HepG2 (cell line): Measurements from ENCODE around the gene PGGT1B. TPM values are rescaled to one million over a fixed set of nuclear protein-coding genes. Genes with fewer than 3 reads are reported as not detected.
A peak's percentile ranks its signal among the peaks of the same experiment; 100 is the strongest.

Experiments used
- ATAC-seq: fragments of 200-7000 bp; cut with Tn5 transposase; 3 replicates; pipeline ENCODE4 v1.9.1; 2020; ENCODE audit warnings: mild to moderate bottlenecking, moderate library complexity
- BruUV-seq: library from RNA; stranded (reverse); fragments of 400-500 nt; replicated peaks from 2 replicates; lab custom pipeline; 2021; lab: Mats Ljungman, UMichigan
- CTCF ChIA-PET: fragments of 300-600 bp; formaldehyde crosslinking; extraction: SDS; loops from one replicate; lab custom pipeline; 2021; ENCODE audit warnings: low total read pairs, inconsistent platforms, low intra/inter-chr PET ratio; lab: Yijun Ruan, JAX
- POLR2A ChIA-PET: fragments of 350-600 bp; sonication (Branson Sonifier 250); formaldehyde crosslinking; loops from one replicate; lab custom pipeline; 2020; ENCODE audit warnings: antibody characterized with exemption, inconsistent platforms; lab: Yijun Ruan, JAX
- DNase-seq: peaks from one replicate; pipeline ENCODE4 v3.0.0-alpha.2; 2015; ENCODE audit warnings: low spot score
- FAIRE-seq: peaks from 3 replicates; lab custom pipeline; 2011; peaks lifted over from hg19 to GRCh38; lab: Jason Lieb, UNC
- H2AFZ ChIP-seq: one replicate; pipeline ENCODE4 v1.6.1; 2011; ENCODE audit warnings: low read length, inconsistent platforms
- H3K27ac ChIP-seq: fragments of 300-600 bp; 3 replicates; pipeline ENCODE4 v1.8.0; 2011; ENCODE audit warnings: mixed run types, mild to moderate bottlenecking, mixed read lengths, low read length, inconsistent platforms; ENCODE audit not compliant: insufficient read depth; ENCODE audit errors: extremely low read length
- H3K27me3 ChIP-seq, 2 experiments: fragments of 200-600 bp in 1 of 2; 2 replicates in 1 of 2; 3 replicates in 1 of 2; pipeline versions ENCODE4 v1.6.0 to v1.8.0; 2011; ENCODE audit warnings: low read length in 2 of 2, mild to moderate bottlenecking in 2 of 2, moderate library complexity in 2 of 2, inconsistent platforms in 1 of 2; ENCODE audit not compliant: insufficient read depth in 2 of 2, control insufficient read depth in 1 of 2
- H3K36me3 ChIP-seq, 2 experiments: fragments of 200-600 bp in 1 of 2; replicated peaks in 1 of 2; 2 replicates in 1 of 2; 3 replicates in 1 of 2; pipeline versions ENCODE4 v1.5.1 to v1.8.0; 2011; ENCODE audit warnings: low read length in 2 of 2, inconsistent platforms in 1 of 2; ENCODE audit not compliant: insufficient read depth in 2 of 2, control insufficient read depth in 1 of 2
- H3K4me1 ChIP-seq: 2 replicates; pipeline ENCODE4 v1.5.1; 2012; ENCODE audit warnings: low read length, inconsistent platforms; ENCODE audit not compliant: insufficient read depth
- H3K4me2 ChIP-seq: 2 replicates; pipeline ENCODE4 v1.6.0; 2011; ENCODE audit warnings: low read depth, low read length, inconsistent platforms
- H3K4me3 ChIP-seq, 3 experiments: fragments of 200-600 bp in 1 of 3; sonication (generic), shearing (Covaris generic) in 1 of 3; replicated peaks in 1 of 3; 2 replicates each; pipeline ENCODE4 v1.5.1; 2011 to 2016; ENCODE audit warnings: low read length in 3 of 3, inconsistent platforms in 2 of 3, low read depth in 2 of 3, mild to moderate bottlenecking in 2 of 3, control low read depth in 1 of 3, mixed read lengths in 1 of 3; ENCODE audit not compliant: insufficient read depth in 1 of 3
- H3K79me2 ChIP-seq: one replicate; pipeline ENCODE4 v1.6.1; 2011; ENCODE audit warnings: low read length, inconsistent platforms; ENCODE audit not compliant: insufficient read depth
- H3K9ac ChIP-seq: 2 replicates; pipeline ENCODE4 v1.6.0; 2011; ENCODE audit warnings: mild to moderate bottlenecking, low read depth, low read length, inconsistent platforms; ENCODE audit not compliant: insufficient read depth
- H3K9me3 ChIP-seq: 2 replicates; pipeline ENCODE4 v1.5.1; 2012; ENCODE audit warnings: mild to moderate bottlenecking, low read length
- H4K20me1 ChIP-seq: 2 replicates; pipeline ENCODE4 v1.6.0; 2011; ENCODE audit warnings: inconsistent platforms, mild to moderate bottlenecking, low read length, moderate library complexity; ENCODE audit not compliant: insufficient read depth
- CBFB ChIP-seq: sonication (generic); formaldehyde crosslinking; IDR thresholded peaks from 2 replicates; pipeline ENCODE4 v1.4.0; 2020; ENCODE audit warnings: missing genetic modification reagents
- HNRNPLL ChIP-seq: fragments of 200-400 bp; formaldehyde crosslinking; IDR thresholded peaks from 2 replicates; pipeline ENCODE4 v1.6.1; 2017; ENCODE audit warnings: mild to moderate bottlenecking, low read depth, low read length; ENCODE audit not compliant: poor library complexity, severe bottlenecking
- IRF9 ChIP-seq: sonication (generic); formaldehyde crosslinking; IDR thresholded peaks from 2 replicates; pipeline ENCODE4 v1.8.0; 2022; ENCODE audit warnings: missing genetic modification reagents, mild to moderate bottlenecking, borderline replicate concordance
- KLF13 ChIP-seq: sonication (generic); formaldehyde crosslinking; IDR thresholded peaks from 2 replicates; pipeline ENCODE4 v1.4.0; 2020; ENCODE audit warnings: mild to moderate bottlenecking, missing genetic modification reagents
- MAFF ChIP-seq: IDR thresholded peaks from 2 replicates; pipeline ENCODE4 v1.6.1; 2011; ENCODE audit warnings: low read depth, low read length, improper control_type of control experiment
- MAFK ChIP-seq, 2 experiments: IDR thresholded peaks in 1 of 2; conservative IDR thresholded peaks in 1 of 2; 2 replicates each; pipeline ENCODE4 v1.6.1; 2011; ENCODE audit warnings: improper control_type of control experiment in 2 of 2, low read length in 2 of 2
- NFKB2 ChIP-seq: sonication (generic); formaldehyde crosslinking; IDR thresholded peaks from 2 replicates; pipeline ENCODE4 v1.4.0; 2020; ENCODE audit warnings: missing genetic modification reagents, borderline replicate concordance
- RERE ChIP-seq: IDR thresholded peaks from 2 replicates; pipeline ENCODE4 v1.6.1; 2016; ENCODE audit warnings: low read depth, missing genetic modification reagents, missing compliant biosample characterization
- WGBS: methylation state at CpG from one replicate; pipeline ENCODE4 v1.1.6; 2017; ENCODE audit warnings: low lambda C conversion rate; 5-methylcytosine and 5-hydroxymethylcytosine counted together
- in situ Hi-C: cut with HindIII; loops from 2 replicates; pipeline ENCODE4 v1.10.0; 2017; ENCODE audit warnings: low pct_unique_long_range_greater_than_20kb; ENCODE audit not compliant: extremely low pct_ligation_motif_present
- intact Hi-C: fragments of 100-400 bp; cut with micrococcal nuclease; formaldehyde crosslinking; loops from one replicate; pipeline ENCODE4 v1.10.0; 2022; ENCODE audit not compliant: unreplicated experiment
- polyA plus RNA-seq, 8 experiments: library from polyadenylated mRNA; depleted of rRNA in 3 of 8; stranded (reverse) in 7 of 8; unstranded in 1 of 8; fragments of >200 nt; fragmentation: Illumina TruSeq in 4 of 8; extraction: Trizol in 4 of 8; gene quantifications; 2 replicates each; pipeline versions ENCODE4 v1.2.1 to v1.2.3, GENCODE V29; 2011 to 2016; ENCODE audit warnings: low read depth in 4 of 8, missing spikeins in 1 of 8, mixed read lengths in 1 of 8; ENCODE audit not compliant: insufficient read depth in 1 of 8
- total RNA-seq, 5 experiments: library from RNA; depleted of rRNA; stranded (reverse); fragments of >200 nt; fragmentation: Illumina TruSeq; extraction: Trizol; gene quantifications; 2 replicates each; pipeline ENCODE4 v1.2.3, GENCODE V29; 2016; ENCODE audit warnings: low read depth in 1 of 5

The PGGT1B gene
- total and polyA plus RNA-seq, 2 of the 13 experiments (the other 11 are each of a cell fraction or from before 2014, with no cell fraction given), result 2.4 to 42.7 TPM

- no peak for TF ChIP-seq NFKB2 (CRISPR knock-in tag)
- TF ChIP-seq CBFB, result no peak
- TF ChIP-seq RERE, result no peak
- no peak for TF ChIP-seq KLF13
Measured at GRCh38 chr5:115306011-115306536, 43.4 kb upstream of the PGGT1B start (continued).

GRCh38 chr5:115304496-115304895 lies 41.8 kb upstream of the PGGT1B start:
- FAIRE-seq (no peak), DNase-seq (no peak)
- in situ Hi-C loops, result loop anchor here (25.0 kb wide), 1 partner anchor 758 kb away; no protein-coding TSS in a partner anchor

More at GRCh38 chr5:115304496-115304895, 41.8 kb upstream of the PGGT1B start:
- no peaks in the 10 kb centered on the region for H4K20me1 ChIP-seq
- no peak overlapping the region for H2AFZ ChIP-seq
- no peak for ATAC-seq
- no TSS peak for BruUV-seq
- H3K27me3 ChIP-seq, result no peaks in the 10 kb centered on the region
- no peak overlapping the region for H3K4me3 ChIP-seq
- WGBS, result 35% methylated on average over 1 of the region's 1 CpG
- H3K4me2 ChIP-seq, result no peak overlapping the region
- H3K9ac ChIP-seq, result no peak overlapping the region
- TF ChIP-seq IRF9, result no peak
- TF ChIP-seq MAFF, result peak; percentile 74
- TF ChIP-seq MAFK (conservative IDR thresholded peaks at IDR 0.05 in 1 of 2, IDR thresholded peaks at IDR 0.05 in 1 of 2; ENCODE audit: low read length in 2 of 2), result peak; percentile 17 to 73; a peak in 2 of 4 replicates
- no peak for TF ChIP-seq HNRNPLL
- no peak overlapping the region for H3K27ac ChIP-seq
- intact Hi-C loops, result loop anchor here (10.0 kb wide), 1 partner anchor 760 kb away; no protein-coding TSS in a partner anchor
- POLR2A ChIA-PET, result no interaction called here
- no peaks in the 10 kb centered on the region for H3K36me3 ChIP-seq
- CTCF ChIA-PET, result no interaction called here
- H3K9me3 ChIP-seq, result no peaks in the 10 kb centered on the region
- no peaks in the 10 kb centered on the region for H3K4me1 ChIP-seq
- H3K79me2 ChIP-seq, result no peaks in the 10 kb centered on the region
